Lung (tissue), 12 donors: ENCODE data around the gene EXO5. TPM values are rescaled to one million over a fixed set of nuclear protein-coding genes. Genes with fewer than 3 reads are reported as not detected.

Source experiments
- ATAC-seq: fragments of 200-7000 bp; cut with Tn5 transposase; one replicate; pipeline ENCODE4 v1.9.1; 2020; ENCODE audit warnings: moderate number of reproducible peaks; ENCODE audit not compliant: insufficient read depth, low FRiP score
- DNase-seq, 3 donors: peaks; one replicate each; pipeline ENCODE4 v3.0.0-alpha.2; 2013 to 2017
- H3K27ac ChIP-seq, 2 donors: one replicate each; pipeline ENCODE4 v1.5.1; 2013; ENCODE audit warnings: mild to moderate bottlenecking in 2 of 2, moderate library complexity in 2 of 2, control low read depth in 1 of 2, inconsistent platforms in 1 of 2, low read depth in 1 of 2, low read length in 1 of 2
- H3K27me3 ChIP-seq, 3 donors: one replicate each; pipeline ENCODE4 v1.5.1; 2013; ENCODE audit warnings: low read length in 2 of 3; ENCODE audit not compliant: control insufficient read depth in 3 of 3, insufficient read depth in 3 of 3
- H3K36me3 ChIP-seq, 4 donors: one replicate each; pipeline ENCODE4 v1.5.1; 2013; ENCODE audit warnings: low read length in 4 of 4, mild to moderate bottlenecking in 1 of 4, moderate library complexity in 1 of 4; ENCODE audit not compliant: control insufficient read depth in 4 of 4, insufficient read depth in 4 of 4
- H3K4me1 ChIP-seq, 5 donors: one replicate each; pipeline ENCODE4 v1.5.1; 2013; ENCODE audit warnings: low read length in 5 of 5, mild to moderate bottlenecking in 2 of 5, moderate library complexity in 1 of 5; ENCODE audit not compliant: control insufficient read depth in 5 of 5, insufficient read depth in 5 of 5
- H3K4me3 ChIP-seq: one replicate; pipeline ENCODE4 v1.5.1; 2013; ENCODE audit warnings: mild to moderate bottlenecking, control low read depth, moderate library complexity
- H3K9ac ChIP-seq, 2 donors: one replicate each; pipeline ENCODE4 v1.5.1; 2013; ENCODE audit warnings: low read length in 2 of 2, control low read depth in 1 of 2; ENCODE audit not compliant: insufficient read depth in 1 of 2
- H3K9me3 ChIP-seq, 4 donors: one replicate each; pipeline ENCODE4 v1.5.1; 2013; ENCODE audit warnings: low read length in 3 of 4, mild to moderate bottlenecking in 1 of 4, moderate library complexity in 1 of 4; ENCODE audit not compliant: control insufficient read depth in 4 of 4, insufficient read depth in 3 of 4
- WGBS, 2 donors: extraction: QIAGEN DNeasy Blood & Tissue Kit; methylation state at CpG; one replicate each; pipeline ENCODE4 v1.1.7; 2013; 5-methylcytosine and 5-hydroxymethylcytosine counted together
- polyA plus RNA-seq, 2 donors: library from polyadenylated mRNA; stranded (reverse); fragments of 200-250 nt; gene quantifications; one replicate each; pipeline ENCODE4 v1.2.1, GENCODE V29; 2013
- total RNA-seq, 2 donors: library from RNA; depleted of rRNA in 1 of 2; stranded (reverse); fragments of >200 nt in 1 of 2; gene quantifications; one replicate each; pipeline ENCODE4 v1.2.1, GENCODE V29; 2014 to 2021
- TF ChIP-seq, protein P1 (sequence below): IDR thresholded peaks from 2 replicates; pipeline ENCODE4 v1.5.1; 2012; ENCODE audit warnings: mild to moderate bottlenecking; ENCODE audit errors: control extremely low read depth, extremely low read depth
- donor health status: control.
- donor health status: control.
- donor health status: Bipolar disorder and iron deficiency.
- donor health status: healthy.
- donor health status: DM: yes; HTN: yes; CAD: no.

EXO5 gene
- total and polyA plus RNA-seq, 4 donors = 4.8 to 8.4 (median 5.2) TPM

DNA sequence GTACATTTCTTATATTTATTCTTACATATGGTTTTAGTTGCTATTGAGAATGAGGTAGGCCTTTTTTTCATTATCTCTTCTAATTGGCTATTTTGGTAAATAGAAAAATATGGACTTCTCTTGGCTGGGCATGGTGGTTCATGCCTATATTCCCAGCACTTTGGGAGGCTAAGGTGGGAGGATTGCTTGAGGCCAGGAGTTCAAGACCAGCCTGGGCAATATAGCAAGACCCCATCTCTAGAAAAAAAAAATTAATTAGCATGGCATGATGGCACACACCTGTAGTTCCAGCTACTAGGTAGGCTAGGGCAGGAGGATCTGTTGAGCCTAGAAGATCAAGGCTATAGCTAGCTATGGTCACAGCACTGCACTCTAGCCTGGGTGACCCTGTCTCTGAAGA is 26.0 kb downstream of the EXO5 start:
- ATAC-seq = no peak
- no peaks in the 10 kb centered on the region for H3K27me3 ChIP-seq
- no peak overlapping the region for H3K27ac ChIP-seq
- H3K4me1 ChIP-seq = peaks cover 0 to 19% (median 3%) of the 10 kb centered on the region in 5 donors
- no peaks in the 10 kb centered on the region for H3K9me3 ChIP-seq
- H3K4me3 ChIP-seq = no peak overlapping the region
- DNase-seq = no peak
- TF ChIP-seq, protein P1, sequence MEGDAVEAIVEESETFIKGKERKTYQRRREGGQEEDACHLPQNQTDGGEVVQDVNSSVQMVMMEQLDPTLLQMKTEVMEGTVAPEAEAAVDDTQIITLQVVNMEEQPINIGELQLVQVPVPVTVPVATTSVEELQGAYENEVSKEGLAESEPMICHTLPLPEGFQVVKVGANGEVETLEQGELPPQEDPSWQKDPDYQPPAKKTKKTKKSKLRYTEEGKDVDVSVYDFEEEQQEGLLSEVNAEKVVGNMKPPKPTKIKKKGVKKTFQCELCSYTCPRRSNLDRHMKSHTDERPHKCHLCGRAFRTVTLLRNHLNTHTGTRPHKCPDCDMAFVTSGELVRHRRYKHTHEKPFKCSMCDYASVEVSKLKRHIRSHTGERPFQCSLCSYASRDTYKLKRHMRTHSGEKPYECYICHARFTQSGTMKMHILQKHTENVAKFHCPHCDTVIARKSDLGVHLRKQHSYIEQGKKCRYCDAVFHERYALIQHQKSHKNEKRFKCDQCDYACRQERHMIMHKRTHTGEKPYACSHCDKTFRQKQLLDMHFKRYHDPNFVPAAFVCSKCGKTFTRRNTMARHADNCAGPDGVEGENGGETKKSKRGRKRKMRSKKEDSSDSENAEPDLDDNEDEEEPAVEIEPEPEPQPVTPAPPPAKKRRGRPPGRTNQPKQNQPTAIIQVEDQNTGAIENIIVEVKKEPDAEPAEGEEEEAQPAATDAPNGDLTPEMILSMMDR = no peak
- H3K9ac ChIP-seq = no peak overlapping the region
- H3K36me3 ChIP-seq = peaks cover 0 to 6% (median 0%) of the 10 kb centered on the region in 4 donors

- WGBS, 2 donors = 92 to 95% methylated on average over 2 of the region's 2 CpGs
- H3K27me3 ChIP-seq = no peaks in the 10 kb centered on the region
- H3K4me3 ChIP-seq = no peak overlapping the region
- no peak overlapping the region for H3K27ac ChIP-seq
- peaks cover 0 to 6% (median 2%) of the 10 kb centered on the region in 4 donors for H3K36me3 ChIP-seq
- no peaks in the 10 kb centered on the region for H3K9me3 ChIP-seq
- TF ChIP-seq, protein P1 = no peak
- peaks cover 0 to 18% (median 3%) of the 10 kb centered on the region in 5 donors for H3K4me1 ChIP-seq
- H3K9ac ChIP-seq = no peak overlapping the region
- ATAC-seq = no peak
- no peak for DNase-seq
Measured at GRCh38 chr1:40535732-40536131, 27.2 kb downstream of the EXO5 start.

DNA sequence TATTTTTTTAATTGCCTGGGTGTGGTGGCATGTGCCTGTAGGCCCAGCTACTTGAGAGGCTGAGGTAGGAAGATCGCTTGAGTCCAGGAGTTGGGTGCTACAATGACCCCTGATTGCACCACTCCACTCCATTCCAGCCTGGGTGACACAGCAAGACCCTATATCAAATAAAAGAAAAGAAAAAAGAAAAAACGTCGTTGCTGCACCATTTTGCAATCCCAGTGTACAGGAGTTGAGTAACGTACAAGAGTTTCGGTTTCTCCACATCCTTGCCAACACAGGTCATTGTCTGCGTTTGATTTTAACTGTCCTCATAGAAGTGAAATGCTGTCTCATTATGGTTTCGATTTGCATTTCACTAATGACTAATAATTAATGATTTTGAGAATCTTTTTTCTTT is 30.8 kb downstream of the EXO5 start:
- Histone ChIP-seq H3K9ac (no peak overlapping the region), H3K36me3 (peaks cover 0 to 12% (median 2%) of the 10 kb centered on the region in 4 donors), H3K27me3 (no peaks in the 10 kb centered on the region), H3K4me3 (no peak overlapping the region), H3K27ac (no peak overlapping the region), H3K4me1 (peaks cover 0 to 3% (median 0%) of the 10 kb centered on the region in 5 donors), H3K9me3 (no peaks in the 10 kb centered on the region)
- 35 to 73% methylated on average over 7 of the region's 7 CpGs for WGBS, 2 donors
- no peak for DNase-seq
- TF ChIP-seq, protein P1 = no peak
- no peak for ATAC-seq

DNA sequence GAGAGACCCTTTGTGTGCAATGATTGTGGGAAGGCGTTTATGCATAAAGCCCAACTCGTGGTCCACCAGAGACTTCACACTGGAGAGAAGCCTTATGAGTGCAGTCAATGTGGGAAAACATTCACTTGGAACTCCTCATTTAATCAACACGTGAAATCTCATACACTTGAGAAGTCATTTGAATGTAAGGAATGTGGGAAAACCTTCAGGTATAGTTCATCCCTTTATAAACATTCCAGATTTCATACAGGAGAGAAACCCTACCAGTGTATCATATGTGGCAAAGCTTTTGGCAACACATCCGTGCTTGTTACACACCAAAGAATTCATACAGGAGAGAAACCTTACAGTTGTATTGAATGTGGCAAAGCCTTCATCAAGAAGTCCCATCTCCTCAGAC is 38.4 kb downstream of the EXO5 start:
- no peaks in the 10 kb centered on the region for H3K4me1 ChIP-seq
- TF ChIP-seq, protein P1 = no peak
- no peak overlapping the region for H3K4me3 ChIP-seq
- H3K9me3 ChIP-seq = peaks cover 2 to 12% (median 5%) of the 10 kb centered on the region in 4 donors
- no peak overlapping the region for H3K9ac ChIP-seq
- H3K27ac ChIP-seq = no peak overlapping the region
- H3K27me3 ChIP-seq = no peaks in the 10 kb centered on the region
- WGBS, 2 donors = 96 to 97% methylated on average over 4 of the region's 4 CpGs
- peaks cover 6 to 24% (median 19%) of the 10 kb centered on the region in 4 donors for H3K36me3 ChIP-seq
- DNase-seq (no peak), ATAC-seq (no peak)
